Measurements from ENCODE around the gene ARID3C.
"Not testable (repeated sequence)": the region's sequence is repeated elsewhere in the genome, so short reads cannot be mapped to it uniquely, and the experiment has no call there.

Gene ARID3C

DNA sequence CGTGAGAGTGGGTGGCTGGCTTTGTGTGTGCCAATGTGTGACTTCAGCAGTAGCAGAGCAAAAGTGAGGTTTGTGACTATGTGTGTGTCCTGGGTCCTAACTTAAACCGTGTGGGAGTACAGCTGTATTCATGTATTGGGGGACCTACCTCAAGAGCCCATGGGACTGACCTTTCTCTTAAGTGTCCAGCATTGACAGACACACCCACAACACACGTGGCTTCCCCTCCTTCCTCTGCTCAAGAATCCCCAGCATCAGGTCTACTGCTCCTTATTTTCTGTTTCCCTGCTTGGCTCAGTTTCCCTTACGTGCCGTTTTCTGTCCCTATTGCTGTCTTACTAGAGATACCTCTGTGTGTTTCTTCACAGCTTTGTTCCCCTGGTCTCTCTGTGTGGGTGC is 23.7 kb upstream of the ARID3C start:
- no peak for DNase-seq (ENCODE audit: low spot score)

DNA sequence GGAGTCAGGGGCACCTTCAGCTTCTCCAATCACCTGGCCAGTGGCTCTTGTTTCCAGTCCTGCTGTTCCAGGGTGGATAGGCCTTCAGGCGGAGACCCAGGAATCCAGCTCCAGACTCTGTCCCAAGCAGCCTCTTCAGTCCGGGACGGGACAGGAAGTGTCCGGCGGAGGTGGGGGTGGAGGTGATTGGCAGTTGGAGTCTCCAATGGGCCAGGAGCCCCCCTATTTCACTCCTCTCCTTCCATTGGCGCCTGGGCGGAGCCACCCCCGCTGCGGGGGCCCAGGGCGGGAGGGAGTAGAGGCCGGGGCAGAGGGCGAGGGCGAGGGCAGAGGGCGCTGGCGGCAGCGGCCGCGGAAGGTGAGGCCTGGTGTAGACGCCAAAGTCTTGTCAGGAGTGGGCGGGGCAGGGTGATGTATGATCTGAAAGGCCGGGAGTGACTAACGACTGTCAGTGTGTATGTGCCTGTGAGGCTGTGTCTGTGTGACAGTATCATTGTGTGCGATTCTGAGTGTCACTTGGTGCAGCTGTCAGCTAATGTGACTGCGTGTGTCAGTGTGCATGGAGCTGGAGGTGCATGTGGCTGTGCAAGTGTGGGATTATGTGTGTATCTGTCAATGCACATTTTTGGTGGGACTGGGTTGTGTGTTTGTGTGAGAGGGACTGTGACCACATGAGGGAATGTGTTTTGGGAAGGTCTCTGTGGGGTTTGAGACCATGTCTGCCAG is 23.2 kb upstream of the ARID3C start, which contains the start of gene IL11RA:
Gene IL11RA (plus strand): TSS at position 310 of the 726 bp plus-strand sequence. CDS start 3,033 bp downstream, outside the sequence.
- peak; percentile 91 for DNase-seq (ENCODE audit: low spot score)

DNA sequence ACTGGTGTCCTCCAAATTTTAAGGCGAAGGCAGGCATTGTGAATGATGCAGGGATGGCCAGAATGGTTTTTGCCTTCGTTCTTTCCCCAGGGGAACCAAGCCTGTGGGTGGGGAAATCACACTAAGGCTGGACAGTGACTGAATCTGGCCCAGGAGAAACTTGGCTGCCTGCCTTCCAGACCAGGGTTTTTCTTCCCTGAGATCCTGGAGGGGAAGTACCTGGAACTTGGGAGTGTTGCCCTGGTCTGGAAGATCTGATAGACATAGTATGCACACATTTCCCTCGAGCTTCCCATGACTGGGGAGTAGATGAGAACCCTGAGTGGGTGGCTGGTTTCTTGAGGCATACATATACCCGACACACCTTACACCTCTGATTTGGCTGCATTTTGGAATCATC is 22.5 kb upstream of the ARID3C start:
- DNase-seq (ENCODE audit: low spot score) = no peak

GRCh38 chr9:34650816-34651215 is 21.9 kb upstream of the ARID3C start:
- no peak for DNase-seq (ENCODE audit: low spot score)

GRCh38 chr9:34648673-34649072 is 19.8 kb upstream of the ARID3C start:
- DNase-seq (ENCODE audit: low spot score) = no peak

- DNase-seq (ENCODE audit: low spot score) = no peak
These were observed 18.8 kb upstream of the ARID3C start for GRCh38 chr9:34647651-34648050.

DNA sequence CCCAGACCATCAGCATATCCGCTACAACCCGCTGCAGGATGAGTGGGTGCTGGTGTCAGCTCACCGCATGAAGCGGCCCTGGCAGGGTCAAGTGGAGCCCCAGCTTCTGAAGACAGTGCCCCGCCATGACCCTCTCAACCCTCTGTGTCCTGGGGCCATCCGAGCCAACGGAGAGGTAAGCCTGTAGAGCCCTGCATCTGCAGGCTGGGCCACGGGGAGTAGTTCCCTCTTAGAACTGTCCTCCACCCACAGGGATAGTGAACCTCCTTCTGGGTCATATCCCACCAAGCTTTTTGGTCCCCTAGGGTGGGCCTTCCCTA is 18.2 kb upstream of the ARID3C start:
- no peak for DNase-seq (ENCODE audit: low spot score)

GRCh38 chr9:34646211-34647083 is 17.6 kb upstream of the ARID3C start, which contains the start of gene GALT:
GALT (plus strand) TSS chr9:34646675; CDS start chr9:34646705, 30 bp downstream.
- DNase-seq (ENCODE audit: low spot score) = peak; percentile 88

- DNase-seq (ENCODE audit: low spot score) = no peak
These were observed 16.0 kb upstream of the ARID3C start for GRCh38 chr9:34644766-34645314.

GRCh38 chr9:34642679-34643078 is 13.8 kb upstream of the ARID3C start:
- no peak for DNase-seq (ENCODE audit: low spot score)

DNA sequence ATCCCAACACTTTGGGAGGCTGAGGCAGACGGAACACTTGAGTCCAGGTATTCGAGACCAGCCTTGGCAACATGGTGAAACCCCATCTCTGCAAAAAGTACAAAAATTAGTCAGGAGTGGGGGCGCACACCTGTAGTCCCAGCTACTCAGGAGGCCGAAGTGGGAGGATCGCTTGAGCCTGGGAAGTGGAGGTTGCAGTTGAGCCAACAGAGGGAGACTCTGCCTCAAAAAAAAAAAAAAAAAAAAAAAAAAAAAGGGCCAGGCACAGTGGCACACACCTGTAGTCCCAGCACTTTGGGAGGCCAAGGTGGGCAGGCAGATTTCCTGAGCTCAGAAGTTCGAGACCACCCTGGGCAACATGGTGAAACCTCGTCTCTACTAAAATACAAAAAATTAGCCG is 10.5 kb upstream of the ARID3C start:
- not testable (repeated sequence) for DNase-seq (ENCODE audit: low spot score)

- no peak for DNase-seq (ENCODE audit: low spot score)
These were observed 9.2 kb upstream of the ARID3C start for GRCh38 chr9:34638138-34638445.

GRCh38 chr9:34637356-34638137 is 8.7 kb upstream of the ARID3C start, which contains the start of gene SIGMAR1:
SIGMAR1 (minus strand) TSS chr9:34637787; CDS start chr9:34637697, 90 bp downstream.
- peak; percentile 88 for DNase-seq (ENCODE audit: low spot score)

DNA sequence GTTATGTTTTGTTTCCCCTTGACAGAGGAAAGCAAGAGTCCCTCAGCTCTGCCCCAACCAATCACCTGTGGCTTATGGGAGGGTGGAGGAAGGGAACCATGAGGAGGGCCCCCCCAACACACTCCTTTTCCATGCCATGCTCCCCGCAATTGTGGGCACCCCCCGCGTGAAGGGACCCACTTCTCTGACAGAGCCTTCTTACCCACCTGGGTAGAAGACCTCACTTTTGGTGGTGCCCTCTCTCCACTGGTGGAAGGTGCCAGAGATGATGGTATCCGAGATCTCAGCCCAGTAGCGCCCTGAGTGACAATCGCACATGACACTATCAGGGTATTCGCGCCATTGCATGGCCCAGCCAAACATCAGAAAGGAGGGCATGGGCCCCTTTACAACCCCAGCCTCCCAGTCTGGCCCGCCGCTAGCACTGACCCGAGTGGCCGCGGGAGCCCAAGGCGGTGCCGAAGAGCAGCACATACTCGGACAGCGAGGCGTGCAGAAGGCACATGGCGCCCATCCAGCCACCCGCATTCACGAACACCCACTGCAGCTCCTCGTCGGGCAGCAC is 8.0 kb upstream of the ARID3C start:
- DNase-seq (ENCODE audit: low spot score) = no peak

GRCh38 chr9:34635556-34635955 is 6.7 kb upstream of the ARID3C start:
- DNase-seq (ENCODE audit: low spot score) = no peak

- no peak for DNase-seq (ENCODE audit: low spot score)
These were observed 5.8 kb upstream of the ARID3C start for GRCh38 chr9:34634551-34635248.

DNA sequence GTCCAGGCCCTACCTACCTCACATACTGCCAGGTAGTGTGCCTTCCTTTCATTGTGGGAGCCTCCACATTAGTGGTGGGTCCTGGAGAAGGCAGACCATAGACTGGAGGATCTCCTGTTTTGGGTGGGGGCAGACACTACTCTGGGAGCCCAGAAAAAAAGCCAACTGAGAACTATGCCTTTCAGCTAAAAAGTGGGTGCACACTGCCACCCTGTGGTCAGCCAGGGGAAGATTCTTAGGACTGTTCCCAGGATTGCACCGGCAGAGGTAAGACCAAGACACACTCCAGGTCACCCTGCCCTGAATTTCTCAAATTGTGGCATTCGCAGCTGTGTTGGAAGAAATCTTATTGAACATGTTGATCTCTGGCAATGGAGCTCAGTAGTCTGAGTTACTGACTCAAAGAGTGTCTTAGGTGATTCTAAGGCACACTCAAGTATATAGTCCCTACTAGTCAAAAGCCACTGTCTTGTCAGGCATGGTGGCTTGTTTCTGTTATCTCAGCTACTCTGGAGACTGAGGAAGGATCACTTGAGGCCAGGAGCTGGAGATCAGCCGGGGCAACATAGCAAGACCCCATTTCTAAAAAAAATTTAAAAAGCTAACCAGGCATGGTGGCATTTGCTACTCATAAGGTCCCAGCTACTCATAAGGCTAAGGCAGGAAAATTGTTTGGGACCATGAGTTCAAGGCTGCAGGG is 5.1 kb upstream of the ARID3C start:
- DNase-seq (ENCODE audit: low spot score) = peak; percentile 71

DNA sequence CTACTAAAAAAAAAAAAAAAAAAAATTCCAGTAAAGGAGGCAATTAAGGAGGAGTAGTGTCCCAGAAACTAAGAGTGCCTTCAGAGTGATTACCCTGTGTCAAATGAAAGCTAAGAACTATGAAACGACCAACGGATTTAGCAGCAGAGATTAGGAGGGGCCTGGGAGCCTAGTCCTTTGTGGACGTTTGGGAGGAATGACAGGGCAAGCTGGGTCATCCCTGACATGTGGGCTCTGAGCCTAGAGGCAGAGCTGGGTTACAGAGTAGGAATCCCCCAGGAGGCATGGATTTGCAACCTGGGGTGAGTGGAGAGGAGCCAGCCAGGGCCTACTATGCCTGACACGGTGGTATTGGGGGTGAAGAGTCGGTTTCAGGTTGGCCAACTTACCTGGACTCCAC is 4.3 kb upstream of the ARID3C start:
- no peak for DNase-seq (ENCODE audit: low spot score)

- DNase-seq (ENCODE audit: low spot score) = no peak
These were observed 1.7 kb upstream of the ARID3C start for GRCh38 chr9:34630402-34631154.

GRCh38 chr9:34629491-34629808 is 584 bp upstream of the ARID3C start:
- no peak for DNase-seq (ENCODE audit: low spot score)

Data from SW480 (cell line).